OCI-LY3 (cell line): Measurements from ENCODE around the gene CACNA1E.

Experiments
- H2AFZ ChIP-seq: fragments of 200-600, 300-600 bp; shearing (Covaris generic); 2 replicates; pipeline ENCODE4 v1.6.0; 2014; ENCODE audit warnings: antibody characterized with exemption, low read depth, low read length
- H3K27ac ChIP-seq: fragments of 200-600, 300-600 bp; sonication (generic); 2 replicates; pipeline ENCODE4 v1.5.1; 2014; ENCODE audit warnings: mild to moderate bottlenecking, low read length, moderate library complexity, mixed read lengths
- H3K27me3 ChIP-seq: fragments of 200-600, 300-600 bp; sonication (generic); 2 replicates; pipeline ENCODE4 v1.6.1; 2014; ENCODE audit warnings: low read depth, low read length, mixed read lengths
- H3K36me3 ChIP-seq: fragments of 200-600, 300-600 bp; sonication (generic); replicated peaks from 2 replicates; pipeline ENCODE3; 2014; ENCODE audit warnings: low read depth, low read length, mixed read lengths
- H3K4me1 ChIP-seq: fragments of 300-600, 200-600 bp; sonication (generic); 2 replicates; pipeline ENCODE4 v1.6.1; 2014; ENCODE audit warnings: low read length, mixed read lengths
- H3K4me2 ChIP-seq: fragments of 200-600, 300-600 bp; sonication (generic); 2 replicates; pipeline ENCODE4 v1.6.1; 2014; ENCODE audit warnings: low read length, mixed read lengths
- H3K4me3 ChIP-seq: fragments of 300-600, 200-600 bp; sonication (generic); 2 replicates; pipeline ENCODE4 v1.5.1; 2014; ENCODE audit warnings: antibody characterized with exemption, mild to moderate bottlenecking, low read length, moderate library complexity
- H3K79me2 ChIP-seq: fragments of 300-600, 200-600 bp; shearing (Covaris generic); 2 replicates; pipeline ENCODE4 v1.6.1; 2014; ENCODE audit warnings: mild to moderate bottlenecking, low read length, mixed read lengths
- H3K9ac ChIP-seq: fragments of 300-600, 200-600 bp; shearing (Covaris generic); 2 replicates; pipeline ENCODE4 v1.6.0; 2014; ENCODE audit warnings: mild to moderate bottlenecking, low read length, moderate library complexity
- H3K9me3 ChIP-seq: fragments of 200-600, 300-600 bp; shearing (Covaris generic); 2 replicates; pipeline ENCODE4 v1.6.1; 2014; ENCODE audit warnings: low read length, mixed read lengths; ENCODE audit not compliant: insufficient read depth
- H4K20me1 ChIP-seq: fragments of 200-600, 300-600 bp; sonication (generic); 2 replicates; pipeline ENCODE4 v1.6.1; 2016; ENCODE audit warnings: low read length, mixed read lengths; ENCODE audit not compliant: insufficient read depth
- EZH2phosphoT487 ChIP-seq: fragments of 200-600 bp; shearing (Covaris generic); IDR thresholded peaks from 2 replicates; pipeline ENCODE4 v1.6.1; 2018; ENCODE audit warnings: antibody characterized with exemption, mixed run types, low read depth
- TF ChIP-seq, protein P1 (sequence below): fragments of 200-600, 300-600 bp; sonication (generic); IDR thresholded peaks from 2 replicates; pipeline ENCODE4 v1.5.1; 2014; ENCODE audit warnings: antibody characterized with exemption, low read length, low read depth

The CACNA1E gene

DNA sequence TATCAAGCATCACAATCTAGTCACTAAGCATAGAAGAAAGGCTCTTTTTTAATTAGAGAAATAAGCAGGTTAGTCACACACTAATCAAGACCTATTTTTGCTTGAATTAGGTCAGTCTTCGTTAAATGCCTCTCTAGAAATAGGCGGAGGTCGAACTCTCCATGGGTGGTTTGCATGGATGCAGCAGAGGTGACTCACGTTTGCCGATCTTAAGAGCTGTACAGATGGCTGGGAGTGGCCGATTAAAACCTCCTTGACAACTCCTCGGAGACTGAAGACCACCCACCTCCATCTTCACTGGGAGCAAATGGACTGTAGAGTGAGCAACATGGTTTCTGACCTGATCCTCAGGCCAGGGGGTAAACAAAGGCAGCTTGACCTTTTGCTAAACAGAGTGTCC lies 328.9 kb downstream of the CACNA1E start:
- no peak overlapping the region for H3K4me3 ChIP-seq
- H3K27ac ChIP-seq, result no peak overlapping the region
- no peak overlapping the region for H3K9ac ChIP-seq
- no peaks in the 10 kb centered on the region for H3K4me1 ChIP-seq
- H3K27me3 ChIP-seq, result peaks cover 46% of the 10 kb centered on the region
- H2AFZ ChIP-seq, result no peak overlapping the region
- no peak overlapping the region for H3K4me2 ChIP-seq
- TF ChIP-seq, protein P1, sequence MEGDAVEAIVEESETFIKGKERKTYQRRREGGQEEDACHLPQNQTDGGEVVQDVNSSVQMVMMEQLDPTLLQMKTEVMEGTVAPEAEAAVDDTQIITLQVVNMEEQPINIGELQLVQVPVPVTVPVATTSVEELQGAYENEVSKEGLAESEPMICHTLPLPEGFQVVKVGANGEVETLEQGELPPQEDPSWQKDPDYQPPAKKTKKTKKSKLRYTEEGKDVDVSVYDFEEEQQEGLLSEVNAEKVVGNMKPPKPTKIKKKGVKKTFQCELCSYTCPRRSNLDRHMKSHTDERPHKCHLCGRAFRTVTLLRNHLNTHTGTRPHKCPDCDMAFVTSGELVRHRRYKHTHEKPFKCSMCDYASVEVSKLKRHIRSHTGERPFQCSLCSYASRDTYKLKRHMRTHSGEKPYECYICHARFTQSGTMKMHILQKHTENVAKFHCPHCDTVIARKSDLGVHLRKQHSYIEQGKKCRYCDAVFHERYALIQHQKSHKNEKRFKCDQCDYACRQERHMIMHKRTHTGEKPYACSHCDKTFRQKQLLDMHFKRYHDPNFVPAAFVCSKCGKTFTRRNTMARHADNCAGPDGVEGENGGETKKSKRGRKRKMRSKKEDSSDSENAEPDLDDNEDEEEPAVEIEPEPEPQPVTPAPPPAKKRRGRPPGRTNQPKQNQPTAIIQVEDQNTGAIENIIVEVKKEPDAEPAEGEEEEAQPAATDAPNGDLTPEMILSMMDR, result no peak
- no peak for TF ChIP-seq EZH2phosphoT487
- no peaks in the 10 kb centered on the region for H3K9me3 ChIP-seq
- no peaks in the 10 kb centered on the region for H3K79me2 ChIP-seq
- H4K20me1 ChIP-seq, result no peaks in the 10 kb centered on the region
- H3K36me3 ChIP-seq, result no peaks in the 10 kb centered on the region

DNA sequence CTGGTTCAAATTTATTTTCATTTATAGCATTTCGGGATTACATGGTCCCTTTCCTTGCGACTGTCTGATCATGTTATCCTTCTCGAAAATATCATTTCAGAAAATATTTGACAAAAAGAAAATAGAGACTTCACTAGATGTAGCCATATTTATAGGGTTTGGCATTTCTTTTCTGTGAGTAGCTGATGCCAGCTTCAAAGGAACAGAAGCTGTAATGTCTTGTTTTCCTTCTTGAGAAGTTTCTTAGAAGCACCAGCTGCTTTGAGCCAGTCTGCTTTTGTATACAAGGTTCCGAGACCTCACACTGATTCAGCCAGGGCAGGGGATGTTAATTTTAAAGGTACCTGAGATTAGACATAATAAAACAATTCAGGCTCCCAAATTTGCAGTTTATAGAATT lies 329.9 kb downstream of the CACNA1E start:
- Histone ChIP-seq H4K20me1 (no peaks in the 10 kb centered on the region), H3K9me3 (no peaks in the 10 kb centered on the region), H3K27me3 (peaks cover 37% of the 10 kb centered on the region), H3K36me3 (no peaks in the 10 kb centered on the region), H3K4me3 (no peak overlapping the region), H3K79me2 (no peaks in the 10 kb centered on the region), H3K4me1 (no peaks in the 10 kb centered on the region), H2AFZ (no peak overlapping the region), H3K9ac (no peak overlapping the region), H3K4me2 (no peak overlapping the region), H3K27ac (no peak overlapping the region)
- TF ChIP-seq, protein P1, result no peak
- TF ChIP-seq EZH2phosphoT487, result no peak

DNA sequence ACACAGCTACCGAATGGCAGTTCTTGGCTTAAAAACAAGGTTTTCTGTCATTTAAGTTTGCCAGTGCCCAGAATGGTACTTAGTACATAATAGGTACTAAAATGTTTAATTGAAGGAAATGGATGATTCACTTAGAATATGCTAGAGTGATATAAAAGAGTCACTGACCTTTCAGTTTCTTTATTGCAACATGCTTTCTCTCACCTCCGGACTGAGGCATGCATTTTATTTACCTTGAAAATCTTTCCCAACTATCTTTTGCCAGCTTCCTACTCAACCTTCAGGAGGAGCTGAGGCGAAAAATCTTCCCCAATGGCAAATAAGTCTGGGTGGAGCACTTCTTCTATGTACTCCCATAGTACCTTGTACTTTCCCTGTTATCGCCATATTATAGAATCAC lies 333.3 kb downstream of the CACNA1E start:
- Histone ChIP-seq H3K4me2 (no peak overlapping the region), H3K4me3 (no peak overlapping the region)

DNA sequence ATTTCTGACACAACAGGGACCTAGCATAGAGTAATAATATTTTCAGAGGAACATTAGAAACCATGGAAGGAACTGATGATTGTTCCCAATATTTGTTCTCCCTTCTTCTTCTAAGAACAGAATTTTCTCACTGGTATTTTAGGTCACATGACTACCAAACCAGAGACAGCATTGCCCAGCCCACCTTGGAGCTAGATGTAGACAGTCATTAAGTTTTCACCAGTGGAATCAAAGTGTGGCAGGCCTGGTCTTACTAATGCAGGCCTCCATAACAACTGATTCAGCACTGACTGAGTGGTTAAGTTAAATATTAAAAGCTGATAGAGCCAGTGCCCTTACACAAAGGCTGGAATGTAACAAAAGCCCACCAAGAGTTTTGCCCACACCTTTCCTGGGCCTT lies 333.8 kb downstream of the CACNA1E start:
- H2AFZ ChIP-seq, result no peak overlapping the region

More for the DNA sequence above, 333.3 kb downstream of the CACNA1E start:
- no peaks in the 10 kb centered on the region for H3K79me2 ChIP-seq
- H3K9ac ChIP-seq, result no peak overlapping the region
- no peak overlapping the region for H3K27ac ChIP-seq
- H3K9me3 ChIP-seq, result no peaks in the 10 kb centered on the region
- H3K27me3 ChIP-seq, result peaks cover 6% of the 10 kb centered on the region
- no peak overlapping the region for H2AFZ ChIP-seq
- H3K36me3 ChIP-seq, result no peaks in the 10 kb centered on the region
- no peaks in the 10 kb centered on the region for H4K20me1 ChIP-seq
- no peaks in the 10 kb centered on the region for H3K4me1 ChIP-seq
- TF ChIP-seq, protein P1, result no peak
- TF ChIP-seq EZH2phosphoT487, result no peak

DNA sequence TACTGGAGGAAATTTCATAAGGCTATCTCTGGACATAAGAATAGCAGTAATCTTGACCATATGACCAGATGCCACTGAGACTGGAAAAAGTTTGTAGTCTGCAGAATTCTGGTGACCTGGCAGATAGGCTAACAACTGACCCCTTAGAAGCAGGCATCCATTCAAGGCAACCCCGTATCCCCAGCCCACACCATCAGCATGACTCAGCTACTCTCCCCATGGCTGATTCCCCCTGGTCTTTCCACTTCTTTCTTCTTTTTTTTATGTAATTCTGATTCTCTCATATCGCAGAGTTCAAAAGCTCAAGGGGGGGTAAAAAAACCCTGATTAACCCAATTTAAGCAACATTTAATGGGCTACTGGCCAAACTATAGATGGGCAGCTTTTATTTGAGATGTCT lies 335.1 kb downstream of the CACNA1E start:
- no peak overlapping the region for H3K4me2 ChIP-seq
- no peak overlapping the region for H2AFZ ChIP-seq
- no peaks in the 10 kb centered on the region for H3K9me3 ChIP-seq
- H3K79me2 ChIP-seq, result no peaks in the 10 kb centered on the region
- no peaks in the 10 kb centered on the region for H3K4me1 ChIP-seq
- no peaks in the 10 kb centered on the region for H3K36me3 ChIP-seq
- H3K27me3 ChIP-seq, result peaks cover 4% of the 10 kb centered on the region
- H3K9ac ChIP-seq, result no peak overlapping the region
- no peak overlapping the region for H3K27ac ChIP-seq
- no peaks in the 10 kb centered on the region for H4K20me1 ChIP-seq
- TF ChIP-seq, protein P1, result no peak
- no peak for TF ChIP-seq EZH2phosphoT487
- H3K4me3 ChIP-seq, result no peak overlapping the region

More for the DNA sequence above, 333.8 kb downstream of the CACNA1E start:
- no peak for TF ChIP-seq EZH2phosphoT487
- no peaks in the 10 kb centered on the region for H3K4me1 ChIP-seq
- no peak overlapping the region for H3K4me2 ChIP-seq
- no peaks in the 10 kb centered on the region for H3K9me3 ChIP-seq
- H3K27ac ChIP-seq, result no peak overlapping the region
- no peak overlapping the region for H3K9ac ChIP-seq
- peaks cover 4% of the 10 kb centered on the region; the same call in 1 of the 2 replicates for H3K27me3 ChIP-seq
- H3K36me3 ChIP-seq, result no peaks in the 10 kb centered on the region
- no peaks in the 10 kb centered on the region for H4K20me1 ChIP-seq
- H3K4me3 ChIP-seq, result no peak overlapping the region
- no peaks in the 10 kb centered on the region for H3K79me2 ChIP-seq
